H9 (cell line): ENCODE results near the gene KRTAP9-1. TPM values are rescaled to one million over a fixed set of nuclear protein-coding genes. Genes with fewer than 3 reads are reported as not detected.

Source experiments
- DNase-seq: peaks from one replicate; pipeline ENCODE4 v3.0.0-alpha.2; 2017
- H2AFZ ChIP-seq: one replicate; pipeline ENCODE4 v1.6.1; 2013; ENCODE audit warnings: mild to moderate bottlenecking, low read length, control low read depth, moderate library complexity
- H2AK5ac ChIP-seq: 2 replicates; pipeline ENCODE4 v1.6.1; 2013; ENCODE audit warnings: low read length, control low read depth, mixed read lengths; ENCODE audit not compliant: insufficient read length
- H2BK120ac ChIP-seq: one replicate; pipeline ENCODE4 v1.6.1; 2013; ENCODE audit warnings: low read depth, mild to moderate bottlenecking, low read length, control low read depth, inconsistent platforms; ENCODE audit not compliant: poor library complexity, severe bottlenecking
- H2BK12ac ChIP-seq: 2 replicates; pipeline ENCODE4 v1.6.1; 2013; ENCODE audit warnings: low read length, control low read depth, mixed read lengths, low read depth; ENCODE audit not compliant: insufficient read length
- H2BK15ac ChIP-seq: 2 replicates; pipeline ENCODE4 v1.6.1; 2013; ENCODE audit warnings: low read depth, low read length, control low read depth
- H2BK20ac ChIP-seq: one replicate; pipeline ENCODE4 v1.6.1; 2013; ENCODE audit warnings: low read depth, mild to moderate bottlenecking, low read length, control low read depth, inconsistent platforms; ENCODE audit not compliant: poor library complexity, severe bottlenecking
- H2BK5ac ChIP-seq: 2 replicates; pipeline ENCODE4 v1.6.1; 2013; ENCODE audit warnings: low read length, control low read depth, mixed read lengths; ENCODE audit not compliant: insufficient read length
- H3K14ac ChIP-seq: 2 replicates; pipeline ENCODE4 v1.6.1; 2013; ENCODE audit warnings: low read length, control low read depth; ENCODE audit not compliant: insufficient read depth
- H3K18ac ChIP-seq: 2 replicates; pipeline ENCODE4 v1.6.1; 2013; ENCODE audit warnings: low read depth, mild to moderate bottlenecking, mixed read lengths, low read length, control low read depth; ENCODE audit not compliant: insufficient read length
- H3K23ac ChIP-seq: 2 replicates; pipeline ENCODE4 v1.6.1; 2013; ENCODE audit warnings: low read length, control low read depth, mixed read lengths, low read depth; ENCODE audit not compliant: insufficient read length
- H3K23me2 ChIP-seq: 2 replicates; pipeline ENCODE4 v1.6.1; 2013; ENCODE audit warnings: low read depth, mild to moderate bottlenecking, mixed read lengths, low read length, control low read depth; ENCODE audit not compliant: insufficient read length, poor library complexity, severe bottlenecking
- H3K27ac ChIP-seq: 2 replicates; pipeline ENCODE4 v1.5.1; 2013; ENCODE audit warnings: low read length, control low read depth, mixed read lengths, low read depth; ENCODE audit not compliant: insufficient read length
- H3K27me3 ChIP-seq: 2 replicates; pipeline ENCODE4 v1.6.1; 2013; ENCODE audit warnings: low read length, control low read depth, inconsistent platforms; ENCODE audit not compliant: insufficient read depth
- H3K4ac ChIP-seq: 2 replicates; pipeline ENCODE4 v1.6.1; 2013; ENCODE audit warnings: low read depth, mild to moderate bottlenecking, control low read depth, inconsistent platforms, low read length, moderate library complexity
- H3K4me1 ChIP-seq: 2 replicates; pipeline ENCODE4 v1.6.1; 2013; ENCODE audit warnings: low read length, control low read depth, inconsistent platforms; ENCODE audit not compliant: insufficient read depth
- H3K4me2 ChIP-seq: 2 replicates; pipeline ENCODE4 v1.6.1; 2013; ENCODE audit warnings: low read length, control low read depth, mixed read lengths; ENCODE audit not compliant: insufficient read length, insufficient read depth
- H3K56ac ChIP-seq: 2 replicates; pipeline ENCODE4 v1.6.1; 2013; ENCODE audit warnings: low read depth, mild to moderate bottlenecking, mixed read lengths, low read length, control low read depth; ENCODE audit not compliant: insufficient read length
- H3K79me1 ChIP-seq: 2 replicates; pipeline ENCODE4 v1.6.1; 2013; ENCODE audit warnings: low read depth, mild to moderate bottlenecking, moderate library complexity, low read length, control low read depth, inconsistent platforms; ENCODE audit not compliant: insufficient read depth, poor library complexity, severe bottlenecking
- H3K79me2 ChIP-seq: 2 replicates; pipeline ENCODE4 v1.6.1; 2013; ENCODE audit warnings: low read length, control low read depth, inconsistent platforms; ENCODE audit not compliant: insufficient read depth
- H3K9ac ChIP-seq: 2 replicates; pipeline ENCODE4 v1.6.1; 2013; ENCODE audit warnings: low read length, control low read depth, mixed read lengths; ENCODE audit not compliant: insufficient read length; ENCODE audit errors: extremely low read depth
- H3K9me3 ChIP-seq: one replicate; pipeline ENCODE4 v1.6.1; 2013; ENCODE audit warnings: low read depth, low read length, inconsistent platforms; ENCODE audit not compliant: control insufficient read depth
- H3T11ph ChIP-seq: one replicate; pipeline ENCODE4 v1.6.1; 2013; ENCODE audit warnings: mild to moderate bottlenecking, low read length, control low read depth, inconsistent platforms
- H4K20me1 ChIP-seq: one replicate; pipeline ENCODE4 v1.6.1; 2013; ENCODE audit not compliant: control insufficient read depth, insufficient read length, insufficient read depth
- H4K5ac ChIP-seq: 2 replicates; pipeline ENCODE4 v1.6.1; 2013; ENCODE audit warnings: low read depth, mild to moderate bottlenecking, mixed read lengths, low read length, control low read depth; ENCODE audit not compliant: insufficient read length
- H4K8ac ChIP-seq: replicated peaks from 2 replicates; pipeline ENCODE4 v1.6.1; 2013; ENCODE audit warnings: low read length, control low read depth, mixed read lengths, low read depth; ENCODE audit not compliant: insufficient read length
- H4K91ac ChIP-seq: 2 replicates; pipeline ENCODE4 v1.6.1; 2013; ENCODE audit warnings: low read depth, mild to moderate bottlenecking, moderate library complexity, mixed read lengths, low read length, control low read depth; ENCODE audit not compliant: insufficient read length
- H3K27ac Mint-ChIP-seq, 3 experiments: 2 replicates in 2 of 3; 3 replicates in 1 of 3; pipeline ENCODE4 v1.8.0; 2020 to 2021; ENCODE audit warnings: mixed read lengths in 3 of 3, mild to moderate bottlenecking in 1 of 3, moderate library complexity in 1 of 3
- H3K27me3 Mint-ChIP-seq: 2 replicates; pipeline ENCODE4 v1.8.0; 2021; ENCODE audit warnings: low read depth, mild to moderate bottlenecking, moderate library complexity, mixed read lengths
- H3K36me3 Mint-ChIP-seq, 3 experiments: 2 replicates in 2 of 3; 3 replicates in 1 of 3; pipeline ENCODE4 v1.8.0; 2020 to 2021; ENCODE audit warnings: low read depth in 3 of 3, mixed read lengths in 3 of 3; ENCODE audit not compliant: insufficient read depth in 1 of 3
- H3K4me1 Mint-ChIP-seq, 2 experiments: 2 replicates each; pipeline ENCODE4 v1.8.0; 2020; ENCODE audit warnings: mixed read lengths in 2 of 2
- H3K4me3 Mint-ChIP-seq, 2 experiments: 2 replicates in 1 of 2; 3 replicates in 1 of 2; pipeline ENCODE4 v1.8.0; 2020 to 2021; ENCODE audit warnings: mild to moderate bottlenecking in 2 of 2, mixed read lengths in 2 of 2, moderate library complexity in 1 of 2
- H3K9me3 Mint-ChIP-seq, 2 experiments: 2 replicates in 1 of 2; 3 replicates in 1 of 2; pipeline ENCODE4 v1.8.0; 2020; ENCODE audit warnings: mild to moderate bottlenecking in 2 of 2, mixed read lengths in 2 of 2, moderate library complexity in 1 of 2
- CTCF ChIP-seq: fragments of 200-600 bp; sonication (generic); conservative IDR thresholded peaks from 3 replicates; pipeline ENCODE4 v1.8.0; 2021; ENCODE audit warnings: antibody characterized with exemption, mild to moderate bottlenecking
- WGBS: extraction: QIAGEN DNeasy Blood & Tissue Kit; methylation state at CpG from one replicate; pipeline ENCODE4 v1.1.7; 2013; ENCODE audit warnings: missing lambda C conversion rate, low lambda C conversion rate, mixed read lengths; ENCODE audit not compliant: insufficient read length; ENCODE audit errors: extremely low coverage; 5-methylcytosine and 5-hydroxymethylcytosine counted together
- total RNA-seq: library from RNA; stranded (reverse); gene quantifications from 2 replicates; pipeline ENCODE4 v1.2.1, GENCODE V29; 2021

The KRTAP9-1 gene
- total RNA-seq, 1 experiment from 2014 or later, result not detected

GRCh38 chr17:41190328-41190727, 641 bp downstream of the KRTAP9-1 start:
- H3K23ac ChIP-seq, result no peak overlapping the region
- Mint-ChIP-seq H3K27ac (no peak overlapping the region), H3K27me3 (peaks cover 2% of the 10 kb centered on the region)

More at GRCh38 chr17:41190328-41190727, 641 bp downstream of the KRTAP9-1 start:
- Histone ChIP-seq H3K23me2 (no peaks in the 10 kb centered on the region), H2BK12ac (no peak overlapping the region), H2AK5ac (no peak overlapping the region), H4K8ac (no peak overlapping the region), H3K14ac (peak overlapping the region; percentile 51; the same call in 1 of the 2 replicates), H2BK20ac (no peak overlapping the region), H3K79me1 (no peaks in the 10 kb centered on the region), H3T11ph (no peak overlapping the region), H3K27ac (no peak overlapping the region), H3K9me3 (no peaks in the 10 kb centered on the region), H3K4me2 (no peak overlapping the region), H2BK5ac (no peak overlapping the region), H2BK15ac (no peak overlapping the region), H2AFZ (no peak overlapping the region), H3K4me1 (no peaks in the 10 kb centered on the region), H3K18ac (no peak overlapping the region), H4K91ac (no peak overlapping the region), H3K79me2 (no peaks in the 10 kb centered on the region), H4K20me1 (no peaks in the 10 kb centered on the region), H3K4ac (no peak overlapping the region), H3K9ac (no peak overlapping the region), H3K56ac (no peak overlapping the region), H2BK120ac (no peak overlapping the region), H4K5ac (no peak overlapping the region), H3K27me3 (no peaks in the 10 kb centered on the region)
- DNase-seq, result no peak
- Mint-ChIP-seq H3K4me3 (no peak overlapping the region), H3K9me3 (peaks cover 4 to 7% of the 10 kb centered on the region in 2 experiments; a peak in 4 of 5 replicates), H3K36me3 (0 out of 7 replicates have a peak, but pooled peaks cover 0 to 3% (median 0%) of the 10 kb centered on the region in 3 experiments), H3K4me1 (peaks cover 3 to 7% of the 10 kb centered on the region in 2 experiments; a peak in 2 of 4 replicates)
- TF ChIP-seq CTCF, result no peak
- WGBS, result no CpG with 5 or more reads among the region's 3 CpGs
